ENCODE data around the gene CDK5RAP2.
A peak's percentile ranks its signal among the peaks of the same experiment; 100 is the strongest.
"Not testable (repeated sequence)": the region's sequence is repeated elsewhere in the genome, so short reads cannot be mapped to it uniquely, and the experiment has no call there.

Gene CDK5RAP2

DNA sequence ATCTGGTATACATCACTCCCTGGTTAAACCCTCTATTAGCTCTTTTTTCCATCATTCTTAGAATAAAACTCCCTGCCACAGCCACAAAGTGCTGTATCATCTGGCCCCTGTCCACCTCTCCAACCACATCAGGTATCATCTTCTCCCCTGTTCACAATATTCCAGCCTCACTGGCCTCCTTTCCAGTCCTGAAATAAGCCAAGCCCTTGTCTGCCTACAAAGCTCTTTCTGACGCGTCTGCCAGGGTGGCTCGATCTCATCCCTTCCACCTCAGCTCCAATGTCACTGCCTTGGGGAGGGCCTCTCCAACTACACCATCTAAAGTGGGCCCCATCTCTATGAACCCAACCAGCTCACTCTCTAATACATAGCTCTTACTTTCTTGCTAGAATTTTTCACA is 21.5 kb downstream of the CDK5RAP2 start:
- no peak overlapping the region for H3K4me3 ChIP-seq (ENCODE audit: low read depth, low read length)
- no peak for DNase-seq (ENCODE audit: low read depth)
- no peak for TF ChIP-seq MYC (IDR thresholded peaks at IDR 0.05; ENCODE audit: low read depth, low read length)
- no peak for TF ChIP-seq POLR2A (IDR thresholded peaks at IDR 0.05; ENCODE audit: extremely low read depth, insufficient read length)
- TF ChIP-seq, protein P1, sequence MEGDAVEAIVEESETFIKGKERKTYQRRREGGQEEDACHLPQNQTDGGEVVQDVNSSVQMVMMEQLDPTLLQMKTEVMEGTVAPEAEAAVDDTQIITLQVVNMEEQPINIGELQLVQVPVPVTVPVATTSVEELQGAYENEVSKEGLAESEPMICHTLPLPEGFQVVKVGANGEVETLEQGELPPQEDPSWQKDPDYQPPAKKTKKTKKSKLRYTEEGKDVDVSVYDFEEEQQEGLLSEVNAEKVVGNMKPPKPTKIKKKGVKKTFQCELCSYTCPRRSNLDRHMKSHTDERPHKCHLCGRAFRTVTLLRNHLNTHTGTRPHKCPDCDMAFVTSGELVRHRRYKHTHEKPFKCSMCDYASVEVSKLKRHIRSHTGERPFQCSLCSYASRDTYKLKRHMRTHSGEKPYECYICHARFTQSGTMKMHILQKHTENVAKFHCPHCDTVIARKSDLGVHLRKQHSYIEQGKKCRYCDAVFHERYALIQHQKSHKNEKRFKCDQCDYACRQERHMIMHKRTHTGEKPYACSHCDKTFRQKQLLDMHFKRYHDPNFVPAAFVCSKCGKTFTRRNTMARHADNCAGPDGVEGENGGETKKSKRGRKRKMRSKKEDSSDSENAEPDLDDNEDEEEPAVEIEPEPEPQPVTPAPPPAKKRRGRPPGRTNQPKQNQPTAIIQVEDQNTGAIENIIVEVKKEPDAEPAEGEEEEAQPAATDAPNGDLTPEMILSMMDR (IDR thresholded peaks at IDR 0.05; ENCODE audit: low read depth, low read length), result no peak
- TF ChIP-seq, protein P2, sequence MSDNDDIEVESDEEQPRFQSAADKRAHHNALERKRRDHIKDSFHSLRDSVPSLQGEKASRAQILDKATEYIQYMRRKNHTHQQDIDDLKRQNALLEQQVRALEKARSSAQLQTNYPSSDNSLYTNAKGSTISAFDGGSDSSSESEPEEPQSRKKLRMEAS (IDR thresholded peaks at IDR 0.05; ENCODE audit: low read depth, low read length), result no peak

DNA sequence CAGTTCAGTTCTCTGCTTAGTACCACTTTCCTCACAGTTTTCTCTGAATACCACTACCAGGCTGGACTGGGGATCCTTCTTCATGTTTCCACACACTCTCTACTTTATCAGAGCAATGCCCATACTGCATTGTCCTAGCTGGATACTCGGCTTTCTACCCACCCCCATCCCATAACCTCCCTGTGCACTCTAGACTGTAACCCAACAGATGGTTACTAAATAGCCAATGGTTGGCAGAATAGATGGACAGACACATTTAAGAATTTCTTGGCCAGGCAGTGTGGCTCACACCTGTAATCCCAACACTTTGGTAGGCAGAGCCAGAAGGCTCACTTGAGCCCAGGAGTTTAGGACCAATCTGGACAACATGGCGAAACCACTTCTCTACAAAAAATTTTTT is 22.8 kb downstream of the CDK5RAP2 start:
- H3K4me3 ChIP-seq (ENCODE audit: low read depth, low read length), result no peak overlapping the region
- no peak for DNase-seq (ENCODE audit: low read depth)
- TF ChIP-seq, protein P2 (IDR thresholded peaks at IDR 0.05; ENCODE audit: low read depth, low read length), result no peak

DNA sequence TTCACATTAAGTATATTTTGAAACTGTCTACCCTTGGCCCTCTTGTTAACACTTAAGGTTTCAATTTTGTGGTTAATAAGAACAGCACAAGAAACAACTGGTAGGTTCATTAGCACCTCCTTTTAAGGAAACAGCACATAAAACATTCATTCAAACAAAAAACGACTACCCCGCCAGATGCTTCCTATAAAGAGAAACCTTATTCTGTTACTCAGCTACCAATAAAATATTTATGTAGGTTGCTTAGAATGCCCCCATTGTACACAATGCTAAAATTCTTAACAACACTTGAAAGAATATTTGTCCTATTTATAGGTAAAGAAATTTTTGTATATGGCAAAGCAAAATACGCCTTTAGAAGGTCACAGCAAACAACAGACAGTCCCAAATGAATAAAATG is 23.2 kb downstream of the CDK5RAP2 start:
- no peak for DNase-seq (ENCODE audit: low read depth)
- H3K4me3 ChIP-seq (ENCODE audit: low read depth, low read length), result no peak overlapping the region
- TF ChIP-seq POLR2A (IDR thresholded peaks at IDR 0.05; ENCODE audit: extremely low read depth, insufficient read length), result no peak

DNA sequence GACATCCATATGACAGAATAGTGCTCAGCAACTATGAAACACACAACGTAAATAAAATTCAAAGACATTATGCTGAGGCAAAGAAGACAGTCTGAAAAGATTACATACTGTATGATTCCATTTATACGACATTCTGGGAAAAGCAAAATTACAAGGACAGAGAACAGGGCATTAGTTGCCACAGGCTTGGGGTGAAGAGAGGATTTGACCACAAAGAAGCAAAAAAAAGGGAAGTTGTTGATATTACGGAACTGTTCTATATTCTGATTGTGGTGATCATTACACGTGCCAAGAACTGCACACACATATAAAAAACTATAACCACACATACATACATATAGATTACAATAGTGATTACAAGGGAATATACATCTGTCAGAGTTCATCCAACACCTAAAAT is 24.1 kb downstream of the CDK5RAP2 start:
- DNase-seq (ENCODE audit: low read depth), result peak; percentile 79
- no peak overlapping the region for H3K4me3 ChIP-seq (ENCODE audit: low read depth, low read length)
- TF ChIP-seq POLR2A (IDR thresholded peaks at IDR 0.05; ENCODE audit: extremely low read depth, insufficient read length), result no peak
- TF ChIP-seq MYC (IDR thresholded peaks at IDR 0.05; ENCODE audit: low read depth, low read length), result peak; percentile 68; the same call in 1 of the 2 replicates
- TF ChIP-seq, protein P2 (IDR thresholded peaks at IDR 0.05; ENCODE audit: low read depth, low read length), result peak; percentile 65
- TF ChIP-seq, protein P1 (IDR thresholded peaks at IDR 0.05; ENCODE audit: low read depth, low read length), result no peak

DNA sequence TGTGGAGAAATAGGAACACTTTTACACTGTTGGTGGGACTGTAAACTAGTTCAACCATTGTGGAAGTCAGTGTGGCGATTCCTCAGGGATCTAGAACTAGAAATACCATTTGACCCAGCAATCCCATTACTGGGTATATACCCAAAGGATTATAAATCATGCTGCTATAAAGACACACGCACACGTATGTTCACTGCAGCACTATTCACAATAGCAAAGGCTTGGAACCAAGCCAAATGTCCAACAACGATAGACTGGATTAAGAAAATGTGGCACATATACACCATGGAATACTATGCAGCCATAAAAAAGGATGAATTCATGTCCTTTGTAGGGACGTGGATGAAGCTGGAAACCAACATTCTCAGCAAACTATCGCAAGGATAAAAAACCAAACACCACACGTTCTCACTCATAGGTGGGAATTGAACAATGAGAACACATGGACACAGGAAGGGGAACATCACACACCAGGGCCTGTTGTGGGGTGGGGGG is 27.7 kb downstream of the CDK5RAP2 start:
- DNase-seq (ENCODE audit: low read depth); H3K4me3 ChIP-seq (ENCODE audit: low read depth, low read length): not testable (repeated sequence)

DNA sequence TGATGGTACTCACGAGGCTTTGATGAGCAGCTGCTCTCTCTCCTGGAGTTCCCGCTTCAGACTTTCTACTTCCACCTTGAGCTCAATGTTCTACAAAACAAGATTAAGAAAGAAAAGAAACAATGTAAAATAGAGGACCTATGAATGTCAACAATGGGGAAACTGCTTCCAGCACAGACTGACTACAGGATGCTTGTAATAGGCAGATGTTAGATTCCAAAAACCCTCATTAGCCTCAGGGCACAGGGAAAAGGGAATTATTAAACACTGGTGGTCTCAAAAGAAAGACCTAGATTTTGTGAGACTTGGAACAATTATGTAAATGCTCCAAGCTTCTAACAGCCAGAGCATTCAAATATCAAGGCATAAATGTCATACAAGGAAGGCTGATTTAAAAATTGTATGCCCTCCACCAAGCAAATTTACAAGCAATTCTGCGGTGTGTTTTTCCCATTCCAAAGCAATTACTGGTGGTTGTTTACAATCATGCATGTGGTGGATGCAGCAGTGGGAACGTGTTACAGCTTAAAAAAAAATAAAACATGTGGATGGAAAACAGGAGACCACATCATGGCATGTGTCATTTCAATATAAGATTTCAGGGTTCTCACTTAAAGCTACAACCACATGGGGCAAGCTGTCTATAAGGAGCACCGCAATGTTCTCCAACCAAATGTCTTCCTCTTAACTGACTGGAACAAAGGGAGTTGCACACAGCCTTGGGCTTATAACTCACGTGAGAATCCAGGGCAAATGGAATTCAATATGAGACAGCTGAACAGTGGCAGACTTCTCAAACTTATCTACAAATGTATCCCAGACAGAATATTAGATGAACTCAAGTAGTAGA is 34.0 kb downstream of the CDK5RAP2 start:
- H3K4me3 ChIP-seq (ENCODE audit: low read depth, low read length), result no peak overlapping the region
- TF ChIP-seq, protein P1 (IDR thresholded peaks at IDR 0.05; ENCODE audit: low read depth, low read length), result no peak
- TF ChIP-seq MYC (IDR thresholded peaks at IDR 0.05; ENCODE audit: low read depth, low read length), result no peak
- no peak for TF ChIP-seq POLR2A (IDR thresholded peaks at IDR 0.05; ENCODE audit: extremely low read depth, insufficient read length)
- TF ChIP-seq, protein P2 (IDR thresholded peaks at IDR 0.05; ENCODE audit: low read depth, low read length), result no peak
- DNase-seq (ENCODE audit: low read depth), result no peak

DNA sequence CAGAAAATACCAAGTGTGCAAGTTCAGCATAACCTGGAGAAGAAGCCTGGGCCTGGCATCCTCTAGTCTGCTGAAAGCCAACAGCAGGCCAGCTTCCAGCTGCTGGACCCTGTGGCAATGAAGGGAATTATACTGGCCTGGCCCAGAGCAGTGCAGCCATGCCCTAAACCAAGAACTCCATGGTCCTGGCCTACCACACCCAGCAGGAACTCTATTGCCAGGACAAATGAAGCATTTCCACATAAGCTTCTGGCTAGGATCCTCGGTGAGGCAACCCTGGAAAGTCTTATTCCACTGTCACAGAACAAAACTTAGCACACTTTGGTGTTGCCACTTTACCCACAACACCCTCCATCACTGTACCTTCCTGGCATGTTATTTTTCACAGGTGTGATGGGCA is 35.5 kb downstream of the CDK5RAP2 start:
- DNase-seq (ENCODE audit: low read depth), result no peak
- no peak overlapping the region for H3K4me3 ChIP-seq (ENCODE audit: low read depth, low read length)
- TF ChIP-seq POLR2A (IDR thresholded peaks at IDR 0.05; ENCODE audit: extremely low read depth, insufficient read length) (no peak), MYC (IDR thresholded peaks at IDR 0.05; ENCODE audit: low read depth, low read length) (no peak)
- TF ChIP-seq, protein P1 (IDR thresholded peaks at IDR 0.05; ENCODE audit: low read depth, low read length), result no peak
- TF ChIP-seq, protein P2 (IDR thresholded peaks at IDR 0.05; ENCODE audit: low read depth, low read length), result no peak

Data from NB4 (cell line).